A549 (cell line): Measurements from ENCODE around the gene RMND5A. TPM values are rescaled to one million over a fixed set of nuclear protein-coding genes. Genes with fewer than 3 reads are reported as not detected.

Experiments
- ATAC-seq, 2 experiments: fragments of 200-7000 bp in 1 of 2; fragments of >200 bp in 1 of 2; cut with Nextera tagmentation in 1 of 2; cut with Tn5 transposase in 1 of 2; 3 replicates each; pipeline versions ENCODE4 v1.8.0 to v1.9.1; 2018 to 2020; ENCODE audit warnings: mild to moderate bottlenecking in 1 of 2, moderate library complexity in 1 of 2
- CTCF ChIA-PET: fragments of 300-600 bp; sonication (Branson Sonifier 250); formaldehyde crosslinking; extraction: SDS; loops from one replicate; lab custom pipeline; 2021; ENCODE audit warnings: antibody characterized with exemption, inconsistent platforms; lab: Yijun Ruan, JAX
- POLR2A ChIA-PET: fragments of 350-600 bp; formaldehyde crosslinking; extraction: SDS; loops from one replicate; lab custom pipeline; 2021; ENCODE audit warnings: antibody characterized with exemption, inconsistent platforms; lab: Yijun Ruan, JAX
- DNase-seq, 2 experiments: peaks; one replicate each; pipeline versions ENCODE4 v3.0.0 to v3.0.0-alpha.2; 2011 to 2016; ENCODE audit warnings: low read depth in 1 of 2, low spot score in 1 of 2
- FAIRE-seq: peaks from 2 replicates; lab custom pipeline; 2011; peaks lifted over from hg19 to GRCh38; lab: Jason Lieb, UNC
- H3K27ac ChIP-seq, 2 experiments: fragments of >200 bp; sonication (Bioruptor Twin); formaldehyde crosslinking; 3 replicates each; pipeline ENCODE4 v1.5.1; 2016 to 2017
- H3K4me1 ChIP-seq: fragments of >200 bp; sonication (Bioruptor Twin); formaldehyde crosslinking; 3 replicates; pipeline ENCODE4 v1.6.1; 2016
- H3K4me2 ChIP-seq: fragments of >200 bp; sonication (Bioruptor Twin); formaldehyde crosslinking; 3 replicates; pipeline ENCODE4 v1.6.1; 2016
- H3K4me3 ChIP-seq: fragments of >200 bp; sonication (Bioruptor Twin); formaldehyde crosslinking; 3 replicates; pipeline ENCODE4 v1.5.1; 2016
- H3K9me3 ChIP-seq: fragments of >200 bp; sonication (Bioruptor Twin); formaldehyde crosslinking; 3 replicates; pipeline ENCODE4 v1.6.1; 2016
- ATOH8 ChIP-seq: fragments of 250-450 bp; sonication (Bioruptor Pico); IDR thresholded peaks from 2 replicates; pipeline ENCODE4 v1.5.0; 2020; ENCODE audit warnings: low read depth, mild to moderate bottlenecking, moderate library complexity
- BCL3 ChIP-seq: fragments of >200 bp; sonication (Bioruptor Twin); formaldehyde crosslinking; IDR thresholded peaks from 3 replicates; pipeline ENCODE4 v1.6.1; 2016
- CEBPB ChIP-seq, 2 experiments: fragments of >200 bp in 1 of 2; sonication (Bioruptor Twin) in 1 of 2; formaldehyde crosslinking in 1 of 2; IDR thresholded peaks; 2 replicates each; pipeline ENCODE4 v1.6.1; 2012 to 2016
- CHD2 ChIP-seq: fragments of 150-350 bp; IDR thresholded peaks from 2 replicates; pipeline ENCODE4 v1.6.1; 2014; ENCODE audit warnings: low read length; ENCODE audit not compliant: partially characterized antibody
- EHF ChIP-seq: fragments of 250-450 bp; sonication (Bioruptor Pico); IDR thresholded peaks from 2 replicates; pipeline ENCODE4 v1.5.0; 2020; ENCODE audit warnings: mild to moderate bottlenecking
- FOSL2 ChIP-seq, 2 experiments: fragments of 450-650 bp in 1 of 2; fragments of >200 bp in 1 of 2; sonication (Bioruptor Twin) in 1 of 2; formaldehyde crosslinking; IDR thresholded peaks; 2 replicates each; pipeline versions ENCODE4 v1.5.0 to v1.6.1; 2016 to 2020; ENCODE audit warnings: mild to moderate bottlenecking in 1 of 2, moderate library complexity in 1 of 2
- FOXS1 ChIP-seq: fragments of 250-450 bp; sonication (Bioruptor Pico); IDR thresholded peaks from 2 replicates; pipeline ENCODE4 v1.5.0; 2020; ENCODE audit warnings: mild to moderate bottlenecking, moderate library complexity
- HDAC2 ChIP-seq: fragments of 200-600 bp; sonication (generic); IDR thresholded peaks from 2 replicates; pipeline ENCODE4 v1.6.1; 2016
- HES2 ChIP-seq: fragments of >200 bp; sonication (Bioruptor Twin); formaldehyde crosslinking; IDR thresholded peaks from 2 replicates; pipeline ENCODE4 v1.6.1; 2016
- HEYL ChIP-seq: fragments of 250-450 bp; sonication (Bioruptor Pico); IDR thresholded peaks from 2 replicates; pipeline ENCODE4 v1.8.0; 2021; ENCODE audit warnings: mild to moderate bottlenecking, moderate library complexity
- HMGXB4 ChIP-seq: fragments of 250-450 bp; sonication (Bioruptor Pico); IDR thresholded peaks from 2 replicates; pipeline ENCODE4 v1.5.0; 2021; ENCODE audit warnings: mild to moderate bottlenecking, moderate library complexity, borderline replicate concordance
- HOXB13 ChIP-seq: fragments of 250-450 bp; sonication (Bioruptor Pico); IDR thresholded peaks from 2 replicates; pipeline ENCODE4 v1.5.0; 2020; ENCODE audit warnings: low read depth, mild to moderate bottlenecking, moderate library complexity
- JUNB ChIP-seq: fragments of >200 bp; sonication (Bioruptor Twin); formaldehyde crosslinking; IDR thresholded peaks from 2 replicates; pipeline ENCODE4 v1.6.1; 2016
- KDM1A ChIP-seq: fragments of 200-600 bp; sonication (generic); IDR thresholded peaks from 2 replicates; pipeline ENCODE4 v1.6.1; 2016; ENCODE audit warnings: low read depth, mild to moderate bottlenecking
- MYC ChIP-seq: IDR thresholded peaks from 2 replicates; pipeline ENCODE4 v1.6.1; 2012; ENCODE audit warnings: mild to moderate bottlenecking, inconsistent platforms, low read length, improper control_type of control experiment, borderline replicate concordance
- NPAS2 ChIP-seq: fragments of 250-450 bp; sonication (Bioruptor Pico); IDR thresholded peaks from 2 replicates; pipeline ENCODE4 v1.8.0; 2022; ENCODE audit warnings: mild to moderate bottlenecking, moderate library complexity, borderline replicate concordance
- PHF8 ChIP-seq: fragments of 200-600 bp; sonication (generic); IDR thresholded peaks from 2 replicates; pipeline ENCODE4 v1.6.1; 2016; ENCODE audit warnings: low read depth, mild to moderate bottlenecking, antibody characterized with exemption, moderate library complexity, borderline replicate concordance
- RARB ChIP-seq: fragments of 250-450 bp; sonication (Bioruptor Pico); IDR thresholded peaks from 2 replicates; pipeline ENCODE4 v1.8.0; 2021; ENCODE audit warnings: mild to moderate bottlenecking, moderate library complexity
- RFX5 ChIP-seq: fragments of 450-650 bp; IDR thresholded peaks from 2 replicates; pipeline ENCODE4 v1.7.1; 2014; ENCODE audit warnings: antibody characterized with exemption, mild to moderate bottlenecking, moderate library complexity
- RNF2 ChIP-seq: fragments of 200-600 bp; sonication (generic); IDR thresholded peaks from 2 replicates; pipeline ENCODE4 v1.6.1; 2016; ENCODE audit warnings: low read depth, mild to moderate bottlenecking, antibody characterized with exemption, moderate library complexity, borderline replicate concordance
- ZC3H11A ChIP-seq: fragments of 450-650 bp; IDR thresholded peaks from 2 replicates; pipeline ENCODE4 v1.6.1; 2014; ENCODE audit warnings: antibody characterized with exemption, mild to moderate bottlenecking
- ZFP36 ChIP-seq: fragments of 450-650 bp; IDR thresholded peaks from 2 replicates; pipeline ENCODE4 v1.6.1; 2014; ENCODE audit warnings: borderline replicate concordance; ENCODE audit not compliant: partially characterized antibody
- ZNF302 ChIP-seq: fragments of 250-450 bp; sonication (Bioruptor Pico); IDR thresholded peaks from 2 replicates; pipeline ENCODE4 v1.9.0; 2021; ENCODE audit warnings: inconsistent platforms, mild to moderate bottlenecking, moderate library complexity
- ZSCAN20 ChIP-seq: fragments of 250-450 bp; sonication (Bioruptor Pico); IDR thresholded peaks from 2 replicates; pipeline ENCODE4 v1.8.0; 2022; ENCODE audit warnings: mild to moderate bottlenecking, moderate library complexity
- WGBS: methylation state at CpG from one replicate; pipeline ENCODE4 v1.1.6; 2017; ENCODE audit errors: missing lambda C conversion rate; 5-methylcytosine and 5-hydroxymethylcytosine counted together
- polyA plus RNA-seq, 4 experiments: library from polyadenylated mRNA; depleted of rRNA in 3 of 4; stranded (reverse); fragments of >200 nt; fragmentation: RNase III in 1 of 4; extraction: RNeasy Plus Mini Kit Qiagen cat#74134 plus additional on column Dnase treatment in 1 of 4; gene quantifications; 2 replicates in 3 of 4; 3 replicates in 1 of 4; pipeline ENCODE4 v1.2.3, GENCODE V29; 2011 to 2017

The RMND5A gene
- polyA plus RNA-seq, 2 of the 4 experiments (the other 2 are of a cell fraction), result 10.5 to 28.0 TPM

- 91% methylated on average over 1 of the region's 1 CpG for WGBS
- FAIRE-seq (no peak), DNase-seq (no peak), ATAC-seq (no peak)
- ChIA-PET CTCF (interaction anchor here (0.6 to 1.9 kb wide), 2 partner anchors 29 to 43 kb away, joined by 5 to 6 read pairs; no protein-coding TSS in a partner anchor), POLR2A (no interaction called here)
- TF ChIP-seq HEYL (no peak), ZFP36 (no peak), RNF2 (no peak), ZSCAN20 (CRISPR knock-in tag) (no peak), MYC (no peak), FOSL2 (IDR thresholded peaks at IDR 0.05) (no peak), FOSL2 (CRISPR knock-in tag; IDR thresholded peaks at IDR 0.05) (no peak), NPAS2 (CRISPR knock-in tag) (no peak), ZNF302 (CRISPR knock-in tag) (no peak), PHF8 (no peak), HDAC2 (no peak), HES2 (no peak), KDM1A (no peak), CEBPB (IDR thresholded peaks at IDR 0.05) (no peak)
- Histone ChIP-seq H3K4me3 (no peak overlapping the region), H3K27ac (no peak overlapping the region; a peak in 1 of 6 replicates), H3K4me1 (peaks cover 16% of the 10 kb centered on the region; the same call in 2 of the 3 replicates), H3K9me3 (no peaks in the 10 kb centered on the region), H3K4me2 (no peak overlapping the region)
Measured at GRCh38 chr2:86673986-86674670, 46.0 kb upstream of the RMND5A start.

- TF ChIP-seq HOXB13 (CRISPR knock-in tag) (no peak), RFX5 (no peak), EHF (CRISPR knock-in tag) (no peak), FOXS1 (CRISPR knock-in tag) (no peak), JUNB (no peak), RARB (CRISPR knock-in tag) (no peak), ATOH8 (no peak), ZC3H11A (no peak), HMGXB4 (CRISPR knock-in tag) (no peak), FOSL2 (IDR thresholded peaks at IDR 0.05) (no peak), FOSL2 (CRISPR knock-in tag; IDR thresholded peaks at IDR 0.05) (no peak), CHD2 (no peak), BCL3 (no peak)
- Histone ChIP-seq H3K9me3 (no peaks in the 10 kb centered on the region), H3K4me3 (no peak overlapping the region), H3K4me2 (no peak overlapping the region), H3K27ac (no peak overlapping the region), H3K4me1 (peaks cover 16% of the 10 kb centered on the region; the same call in 2 of the 3 replicates)
- FAIRE-seq (no peak), DNase-seq (no peak), ATAC-seq (no peak)
- CTCF ChIA-PET, result interaction anchor here (0.6 to 0.7 kb wide), 2 partner anchors 10 to 114 kb away, joined by 3 to 4 read pairs; no protein-coding TSS in a partner anchor
- WGBS, result 71% methylated on average over 2 of the region's 2 CpGs
- POLR2A ChIA-PET, result no interaction called here
Measured at GRCh38 chr2:86675104-86675503, 45.0 kb upstream of the RMND5A start.
